Esophagus muscularis mucosa (tissue), 4 donors: Measurements from ENCODE around the gene DEGS1.

Source experiments
- CTCF ChIP-seq, 3 experiments: fragments of 200-600 bp in 2 of 3; fragments of 450-650 bp in 1 of 3; sonication (generic) in 2 of 3; IDR thresholded peaks; one replicate each; pipeline ENCODE4 v1.5.1; 2017 to 2019; ENCODE audit warnings: antibody characterized with exemption in 3 of 3, mild to moderate bottlenecking in 2 of 3, moderate library complexity in 1 of 3
- EP300 ChIP-seq: sonication (generic); formaldehyde crosslinking; IDR thresholded peaks from one replicate; pipeline ENCODE4 v1.6.1; 2017; ENCODE audit warnings: antibody characterized with exemption
- POLR2AphosphoS5 ChIP-seq, 2 donors: sonication (generic); formaldehyde crosslinking; IDR thresholded peaks; one replicate each; pipeline ENCODE4 v1.6.1; 2017; ENCODE audit warnings: antibody characterized with exemption in 2 of 2

GRCh38 chr1:224157316-224157715 lies 25.7 kb upstream of the DEGS1 start:
- TF ChIP-seq CTCF (IDR thresholded peaks at IDR 0.05) (no peak), POLR2AphosphoS5 (IDR thresholded peaks at IDR 0.05) (no peak), EP300 (no peak)
